HG03095 (cell line): Measurements from ENCODE around the gene DHRS7B.
"Not testable (repeated sequence)": the region's sequence is repeated elsewhere in the genome, so short reads cannot be mapped to it uniquely, and the experiment has no call there.

Source experiments
- ATAC-seq: cut with Tn5 transposase; IDR thresholded peaks from one replicate; pipeline ENCODE4 v1.9.1; 2021; ENCODE audit warnings: moderate library complexity; ENCODE audit not compliant: unreplicated experiment

DHRS7B gene

GRCh38 chr17:21126645-21127508 lies at the start of gene DHRS7B:
Gene DHRS7B, plus strand, starts transcription at chr17:21126964. Its CDS starts 8 bp downstream, at chr17:21126972.
- peak; percentile 85 for ATAC-seq

- ATAC-seq = no peak
Observed at GRCh38 chr17:21077281-21077680, 49.5 kb upstream of the DHRS7B start.

- no peak for ATAC-seq
Observed at GRCh38 chr17:21078016-21078780, 48.6 kb upstream of the DHRS7B start.

GRCh38 chr17:21079196-21079595 lies 47.6 kb upstream of the DHRS7B start:
- ATAC-seq = no peak

- ATAC-seq = no peak
Observed at GRCh38 chr17:21082001-21082436, 44.7 kb upstream of the DHRS7B start.

GRCh38 chr17:21085280-21085679 lies 41.5 kb upstream of the DHRS7B start:
- ATAC-seq = not testable (repeated sequence)

GRCh38 chr17:21085707-21086106 lies 41.1 kb upstream of the DHRS7B start:
- no peak for ATAC-seq

- ATAC-seq = no peak
Observed at GRCh38 chr17:21089145-21089544, 37.6 kb upstream of the DHRS7B start.

GRCh38 chr17:21089933-21090901 lies 36.5 kb upstream of the DHRS7B start:
- ATAC-seq = no peak

- ATAC-seq = no peak
Observed at GRCh38 chr17:21090902-21091618, 35.7 kb upstream of the DHRS7B start.

- no peak for ATAC-seq
Observed at GRCh38 chr17:21094298-21094704, 32.5 kb upstream of the DHRS7B start.

- no peak for ATAC-seq
Observed at GRCh38 chr17:21095735-21096134, 31.0 kb upstream of the DHRS7B start.

GRCh38 chr17:21096874-21097273 lies 29.9 kb upstream of the DHRS7B start:
- ATAC-seq = no peak

- peak; percentile 90 for ATAC-seq
Observed at GRCh38 chr17:21098934-21099689, 27.7 kb upstream of the DHRS7B start.

GRCh38 chr17:21100636-21101035 lies 26.1 kb upstream of the DHRS7B start:
- ATAC-seq = no peak

- ATAC-seq = no peak
Observed at GRCh38 chr17:21104608-21105007, 22.2 kb upstream of the DHRS7B start.

GRCh38 chr17:21105064-21105894 lies 21.5 kb upstream of the DHRS7B start:
- no peak for ATAC-seq

GRCh38 chr17:21106316-21106715 lies 20.4 kb upstream of the DHRS7B start:
- ATAC-seq = no peak
